Effector CD8-positive, alpha-beta T cell (primary cell): ENCODE results near the gene OR8G1.
"Not testable (repeated sequence)": the region's sequence is repeated elsewhere in the genome, so short reads cannot be mapped to it uniquely, and the experiment has no call there.

Source experiments
- DNase-seq: peaks from one replicate; lab custom pipeline; 2025; lab: John Stamatoyannopoulos, UW
- total RNA-seq, 4 experiments: gene quantifications; one replicate each; lab custom pipeline; 2026; lab: John Stamatoyannopoulos, UW

OR8G1 gene
- 0 to 0.18 (median 0) reads per million in 4 experiments for total RNA-seq

- no peak for DNase-seq
These were observed at the start of gene OR8G1 for GRCh38 chr11:124240621-124241397. TSS of gene OR8G1 (plus strand) at chr11:124241095. CDS start at chr11:124249676, 8,581 bp downstream.

- no peak for DNase-seq
These were observed 47.5 kb upstream of the OR8G1 start for GRCh38 chr11:124193221-124194010.

GRCh38 chr11:124194293-124195188 lies 46.4 kb upstream of the OR8G1 start:
- DNase-seq: no peak

GRCh38 chr11:124195189-124195734 lies 45.6 kb upstream of the OR8G1 start:
- DNase-seq: no peak

GRCh38 chr11:124197999-124198398 lies 42.9 kb upstream of the OR8G1 start:
- no peak for DNase-seq

GRCh38 chr11:124198897-124199296 lies 42.0 kb upstream of the OR8G1 start:
- DNase-seq: no peak

- no peak for DNase-seq
These were observed 41.2 kb upstream of the OR8G1 start for GRCh38 chr11:124199702-124200101.

GRCh38 chr11:124200671-124201070 lies 40.2 kb upstream of the OR8G1 start:
- no peak for DNase-seq

GRCh38 chr11:124202951-124203350 lies 37.9 kb upstream of the OR8G1 start:
- DNase-seq: no peak

- DNase-seq: no peak
These were observed 36.9 kb upstream of the OR8G1 start for GRCh38 chr11:124204008-124204407.

GRCh38 chr11:124207102-124207792 lies 33.6 kb upstream of the OR8G1 start:
- DNase-seq: no peak

- DNase-seq: no peak
These were observed 31.0 kb upstream of the OR8G1 start for GRCh38 chr11:124209824-124210357.

GRCh38 chr11:124210421-124210820 lies 30.5 kb upstream of the OR8G1 start:
- no peak for DNase-seq

GRCh38 chr11:124211321-124211720 lies 29.6 kb upstream of the OR8G1 start:
- no peak for DNase-seq

- DNase-seq: no peak
These were observed 26.9 kb upstream of the OR8G1 start for GRCh38 chr11:124214027-124214426.

- DNase-seq: no peak
These were observed 21.8 kb upstream of the OR8G1 start for GRCh38 chr11:124219126-124219525.

GRCh38 chr11:124222407-124222806 lies 18.5 kb upstream of the OR8G1 start:
- DNase-seq: no peak

GRCh38 chr11:124224618-124225423 lies 16.1 kb upstream of the OR8G1 start:
- not testable (repeated sequence) for DNase-seq

GRCh38 chr11:124225471-124225870 lies 15.4 kb upstream of the OR8G1 start:
- no peak for DNase-seq

GRCh38 chr11:124233376-124233775 lies 7.5 kb upstream of the OR8G1 start:
- no peak for DNase-seq
